NCI-H2029 treated with DMSO at 0.1 percent for 48 hours (cell line): ENCODE data around the gene PRMT7.
"Not testable (repeated sequence)": the region's sequence is repeated elsewhere in the genome, so short reads cannot be mapped to it uniquely, and the experiment has no call there.

Experiments
- DNase-seq: peaks from one replicate; lab custom pipeline; 2025; lab: John Stamatoyannopoulos, UW

Gene PRMT7

DNA sequence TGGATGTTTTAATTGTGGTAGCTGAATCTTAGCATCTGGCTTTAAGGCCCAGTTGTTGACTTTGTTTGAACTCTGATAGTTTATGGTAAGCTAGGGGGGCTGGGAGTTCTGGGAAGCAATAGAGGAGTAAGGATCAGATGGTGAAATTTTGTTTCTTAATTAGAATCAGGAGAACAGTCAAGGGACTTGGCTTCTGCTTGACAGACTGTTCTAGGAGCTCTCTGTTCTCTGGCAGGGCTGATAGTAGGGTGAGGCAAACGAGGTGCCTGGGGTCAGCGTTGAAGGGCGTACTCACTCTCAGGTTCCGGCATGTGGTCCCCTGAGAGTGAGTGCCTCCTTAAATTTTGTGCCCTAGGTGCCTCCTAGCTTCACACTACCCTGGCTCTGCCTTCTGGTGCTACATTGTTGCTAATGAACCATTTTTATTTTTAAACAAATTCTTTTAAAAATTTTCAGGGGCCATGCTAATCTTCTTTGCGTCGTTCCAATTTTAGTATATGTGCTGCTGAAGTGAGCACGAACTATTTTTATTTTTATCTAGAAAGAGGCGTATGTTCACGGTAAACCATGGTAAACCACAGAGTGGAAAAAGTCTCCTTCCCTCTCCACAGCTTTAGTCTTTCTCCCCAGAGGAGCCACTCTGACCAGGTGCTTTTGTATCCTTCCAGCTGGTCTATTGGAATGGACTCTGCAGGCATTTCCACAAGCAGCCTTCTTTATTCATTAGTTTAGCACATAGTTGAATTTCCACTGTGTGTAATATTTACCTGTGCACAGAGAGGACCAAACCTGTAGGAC lies 26.8 kb upstream of the PRMT7 start:
- no peak for DNase-seq

DNA sequence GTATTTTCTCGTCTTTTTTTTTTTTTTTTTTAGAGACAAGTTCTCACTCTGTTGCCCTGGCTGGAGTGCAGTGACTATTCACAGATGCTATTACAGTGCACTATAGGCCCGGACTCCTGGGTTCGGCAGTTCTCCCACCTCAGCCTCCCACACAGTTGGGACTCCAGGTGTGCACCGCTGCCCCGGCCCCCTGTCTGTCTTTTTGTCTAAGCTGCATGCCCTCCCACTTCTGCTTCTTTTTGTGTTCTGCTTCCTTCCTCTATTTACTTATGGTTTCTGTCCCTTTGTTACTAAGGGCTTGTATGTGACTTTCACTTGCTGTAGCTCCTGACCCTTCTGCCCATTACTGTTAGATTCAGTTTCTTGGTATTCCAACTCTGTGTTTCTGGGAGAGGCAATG lies 26.0 kb upstream of the PRMT7 start:
- DNase-seq, result no peak

DNA sequence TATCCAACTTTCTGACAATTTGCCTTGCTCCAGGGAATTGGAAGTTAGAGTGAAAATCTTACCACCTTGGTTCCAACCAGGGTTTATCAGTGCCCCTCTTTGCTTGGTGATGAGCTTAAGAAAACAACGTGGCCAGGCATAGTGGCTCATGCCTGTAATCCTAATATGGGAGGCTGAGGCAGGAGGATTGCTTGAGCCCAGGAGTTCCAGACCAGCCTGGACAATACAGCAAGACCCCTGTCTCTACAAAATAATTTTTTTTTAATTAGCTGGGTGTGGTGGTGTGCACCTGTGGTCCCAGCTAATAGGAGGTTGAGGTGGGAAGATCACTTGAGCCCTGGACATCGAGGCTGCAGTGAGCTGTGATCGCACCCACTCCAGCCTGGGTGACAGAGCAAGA lies 25.1 kb upstream of the PRMT7 start:
- no peak for DNase-seq

DNA sequence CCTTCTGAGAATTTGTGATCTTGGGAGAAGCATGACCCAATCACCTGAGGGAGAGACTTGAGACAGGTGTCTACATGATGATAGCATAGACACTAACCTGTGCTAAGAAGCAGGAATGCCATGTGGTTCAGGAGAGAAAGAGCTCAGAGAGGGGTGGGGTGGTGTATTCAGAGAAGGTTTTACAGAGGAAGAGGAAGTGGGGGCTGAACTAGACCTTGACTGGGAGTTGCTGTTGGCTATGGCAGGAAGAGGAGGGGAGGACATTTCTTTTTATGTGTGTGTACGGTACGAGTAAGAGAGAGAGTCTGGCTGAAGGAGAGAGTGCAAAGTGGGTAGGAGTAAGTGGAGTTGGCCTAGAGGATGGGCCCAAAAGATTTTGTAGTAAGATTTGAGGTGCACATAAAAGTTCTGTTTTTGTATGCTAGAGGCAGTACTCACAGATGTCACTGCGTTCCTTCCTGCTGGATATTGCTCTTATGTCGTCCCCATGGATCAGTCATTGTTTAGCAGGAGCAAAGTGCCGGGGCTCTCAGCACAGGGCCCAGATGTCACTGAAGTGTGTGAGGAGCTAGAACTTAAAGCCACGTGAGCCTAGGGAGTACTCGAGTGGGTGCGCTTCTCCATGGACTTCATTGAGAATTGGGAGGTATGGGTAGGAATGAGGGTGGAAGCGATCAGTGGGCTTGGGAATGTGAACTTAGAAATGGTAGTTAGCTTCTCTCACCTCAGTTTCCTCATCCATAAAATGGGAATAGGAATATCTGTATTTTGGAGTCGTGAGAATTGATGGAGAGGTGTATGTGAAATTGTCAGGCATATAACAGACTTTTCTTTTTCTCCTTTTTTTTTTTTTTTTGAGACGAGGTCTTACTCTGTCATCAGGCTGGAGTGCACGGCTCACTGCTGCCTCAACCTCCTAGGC lies 24.4 kb upstream of the PRMT7 start:
- no peak for DNase-seq

DNA sequence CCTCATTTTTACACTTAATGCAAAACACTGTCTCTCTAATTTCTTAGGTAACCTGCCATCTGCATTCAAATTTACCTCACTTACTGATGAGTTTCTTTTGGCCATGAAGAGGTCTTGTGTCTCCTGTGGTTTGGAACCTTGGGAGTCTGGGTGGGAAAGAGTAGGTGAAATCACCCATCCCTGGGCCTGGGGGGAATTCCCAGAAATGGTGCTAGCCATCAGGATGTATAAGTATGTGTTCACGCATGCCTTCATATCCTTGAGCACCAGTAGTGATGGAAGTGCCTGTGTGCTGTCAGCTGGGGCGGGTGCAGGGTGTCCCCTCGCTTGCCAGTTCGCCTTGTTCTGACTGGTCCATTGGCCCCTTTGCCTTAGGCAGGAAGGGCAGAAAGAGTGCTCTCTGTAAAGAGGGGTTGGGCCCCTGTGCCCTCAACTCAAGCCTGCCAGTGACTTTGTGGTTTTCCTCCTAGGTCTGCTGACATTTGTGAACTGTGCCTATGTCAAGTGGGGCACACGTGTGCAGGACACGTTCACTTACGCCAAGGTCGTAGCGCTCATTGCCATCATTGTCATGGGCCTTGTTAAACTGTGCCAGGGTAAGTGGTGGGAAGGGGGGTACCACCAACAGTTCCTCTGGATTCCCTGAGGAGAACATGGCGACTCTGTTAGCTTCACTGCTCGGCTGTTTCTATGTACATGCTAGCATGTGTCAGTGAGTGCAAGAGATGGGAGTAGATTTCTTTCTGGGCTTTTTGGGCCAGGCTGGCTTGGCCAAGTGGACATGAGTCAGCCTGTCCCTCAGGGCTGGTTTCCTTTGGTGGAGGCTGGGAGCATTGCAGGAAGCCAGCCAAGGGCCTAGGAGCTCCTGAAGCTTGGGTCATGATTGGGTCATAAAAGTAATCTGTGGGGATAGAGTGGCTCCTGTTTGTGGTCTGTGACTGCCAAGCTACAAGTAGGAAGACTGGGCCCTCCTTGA lies 23.3 kb upstream of the PRMT7 start:
- no peak for DNase-seq

DNA sequence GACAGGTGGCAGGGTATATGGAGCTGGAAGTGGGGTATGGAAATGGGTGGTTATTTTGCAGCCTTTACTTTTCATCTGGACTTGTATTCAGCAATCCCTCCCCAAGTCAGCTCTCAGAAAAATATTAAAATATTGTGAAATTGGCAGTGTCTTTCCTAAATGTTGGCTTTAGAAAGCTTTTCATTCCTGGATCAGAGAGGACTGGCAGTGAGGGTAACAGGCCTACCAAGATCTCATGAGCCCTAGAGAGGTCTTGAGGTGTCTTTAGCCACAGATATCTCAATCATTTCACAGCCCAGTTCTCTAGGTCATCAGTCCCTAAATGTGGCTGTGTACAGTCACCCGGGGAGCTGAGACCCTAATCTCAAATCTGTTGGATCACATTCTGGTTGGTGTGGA lies 22.6 kb upstream of the PRMT7 start:
- no peak for DNase-seq

DNA sequence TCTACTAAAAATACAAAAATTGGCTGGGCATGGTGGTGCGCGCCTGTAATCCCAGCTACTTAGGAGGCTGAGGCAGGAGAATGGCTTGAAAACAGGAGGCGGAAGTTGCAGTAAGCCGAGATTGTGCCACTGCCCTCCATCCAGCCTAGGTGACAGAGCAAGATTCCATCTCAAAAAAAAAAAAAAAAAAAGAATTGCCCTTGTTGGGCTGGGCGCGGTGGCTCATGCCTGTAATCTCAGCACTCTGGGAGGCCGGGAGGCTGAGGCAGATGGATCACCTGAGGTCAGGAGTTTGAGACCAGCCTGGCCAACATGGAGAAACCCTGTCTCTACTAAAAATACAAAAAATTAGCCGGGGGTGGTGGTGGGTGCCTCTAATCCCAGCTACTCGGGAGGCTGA lies 22.0 kb upstream of the PRMT7 start:
- not testable (repeated sequence) for DNase-seq

DNA sequence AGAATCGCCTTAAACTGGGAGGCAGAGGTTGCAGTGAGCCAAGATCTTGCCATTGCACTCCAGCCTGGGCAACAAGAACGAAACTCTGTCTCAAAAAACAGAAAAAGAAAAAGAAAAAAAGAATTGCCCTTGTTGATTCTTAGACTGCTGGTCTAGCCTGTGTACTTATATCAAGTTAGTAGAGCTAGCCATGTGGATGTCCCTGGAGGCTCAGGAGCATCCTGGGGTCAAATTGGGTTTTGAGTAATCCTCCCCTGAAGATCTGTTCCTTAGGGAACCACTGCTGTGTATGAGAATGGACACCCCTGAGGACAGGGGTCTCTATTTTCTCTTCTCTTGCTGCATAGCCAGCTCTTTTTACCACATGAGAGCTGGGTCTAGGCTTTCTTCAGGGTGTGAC lies 21.6 kb upstream of the PRMT7 start:
- no peak for DNase-seq

DNA sequence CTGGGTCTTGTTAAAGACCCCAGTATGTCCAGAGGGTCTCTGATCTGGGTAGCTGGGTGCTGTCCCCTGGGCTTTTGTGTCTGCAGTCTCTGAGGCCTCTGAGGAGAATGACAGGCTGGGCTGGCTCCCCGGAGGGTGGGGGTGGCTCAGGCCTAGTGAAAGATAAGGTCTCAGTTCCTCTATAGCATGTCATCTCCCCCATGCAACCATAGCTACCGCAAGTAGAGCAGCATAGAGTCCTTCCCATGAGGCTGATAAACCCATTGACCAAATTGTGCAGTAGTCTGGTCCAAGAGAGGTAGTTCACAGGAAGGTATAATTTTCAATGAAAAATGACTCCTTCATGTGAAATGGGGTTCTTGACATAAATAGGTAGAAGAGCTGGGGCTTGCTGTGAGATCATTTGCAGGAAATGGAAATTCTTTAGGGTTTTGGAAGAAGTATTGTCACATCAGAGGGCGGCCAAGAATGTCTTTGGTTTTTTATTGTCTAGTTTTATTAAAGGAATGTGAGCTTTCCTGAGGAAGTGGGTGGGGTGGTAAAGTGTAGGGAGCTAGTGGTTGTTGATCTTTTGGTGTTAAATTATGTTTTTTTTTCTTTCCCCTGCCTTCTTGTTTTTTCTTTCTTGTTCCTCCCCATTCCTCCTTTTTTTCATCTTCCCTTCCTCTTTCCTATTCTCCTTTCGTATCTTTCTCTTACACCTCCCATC lies 21.0 kb upstream of the PRMT7 start:
- no peak for DNase-seq

DNA sequence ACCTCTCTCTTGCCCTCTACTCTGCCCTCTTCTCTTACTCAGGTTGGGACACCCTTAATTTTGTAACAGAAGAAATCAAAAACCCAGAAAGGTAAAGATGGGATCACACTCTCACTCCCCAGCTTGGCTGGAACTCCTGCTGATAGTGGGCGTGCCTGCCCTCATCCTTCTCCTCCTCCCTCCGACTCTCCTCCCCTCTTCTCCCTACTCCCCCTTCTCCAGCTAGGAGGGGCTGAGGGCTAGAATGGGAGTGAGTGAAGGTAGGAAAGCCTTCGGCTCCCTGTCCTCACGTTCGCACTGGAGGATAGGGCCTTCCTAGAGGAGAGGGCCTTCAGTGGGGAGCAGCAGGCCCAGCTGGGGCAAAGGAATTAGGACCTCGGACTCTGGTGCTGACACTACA lies 20.4 kb upstream of the PRMT7 start:
- DNase-seq, result no peak

DNA sequence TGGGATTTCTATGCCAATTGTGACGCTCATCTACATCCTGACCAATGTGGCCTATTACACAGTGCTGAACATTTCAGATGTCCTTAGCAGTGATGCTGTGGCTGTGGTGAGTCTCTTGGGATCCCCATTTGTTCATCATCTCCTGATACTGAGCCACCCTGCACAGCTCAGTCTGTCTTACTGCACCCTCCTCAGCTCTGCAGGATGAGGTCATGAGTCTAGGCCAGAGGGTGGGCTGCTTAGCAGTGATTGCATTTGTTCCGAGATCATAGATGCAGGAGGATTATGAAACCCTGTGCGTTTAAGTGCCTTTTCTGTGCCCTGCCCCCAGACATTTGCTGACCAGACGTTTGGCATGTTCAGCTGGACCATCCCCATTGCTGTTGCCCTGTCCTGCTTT lies 19.6 kb upstream of the PRMT7 start:
- no peak for DNase-seq

DNA sequence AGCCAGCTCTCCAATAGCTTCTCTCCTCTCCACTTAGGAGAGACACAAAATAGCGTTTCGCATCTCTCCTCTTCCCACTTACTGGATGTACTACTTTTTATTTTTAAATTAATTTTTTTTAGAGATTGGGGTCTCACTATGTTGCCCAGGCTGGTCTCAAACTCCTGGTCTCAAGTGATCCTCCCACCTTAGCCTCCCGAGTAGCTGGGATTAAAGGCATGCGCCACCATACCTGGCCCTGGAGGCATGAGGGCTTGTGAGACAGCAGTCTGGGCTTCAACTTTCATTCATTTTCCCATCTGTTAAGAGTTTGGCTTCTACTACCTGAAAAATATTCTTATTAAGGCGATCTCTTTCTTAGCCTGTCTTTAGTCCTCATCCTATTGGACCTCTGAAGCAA lies 18.4 kb upstream of the PRMT7 start:
- no peak for DNase-seq

DNA sequence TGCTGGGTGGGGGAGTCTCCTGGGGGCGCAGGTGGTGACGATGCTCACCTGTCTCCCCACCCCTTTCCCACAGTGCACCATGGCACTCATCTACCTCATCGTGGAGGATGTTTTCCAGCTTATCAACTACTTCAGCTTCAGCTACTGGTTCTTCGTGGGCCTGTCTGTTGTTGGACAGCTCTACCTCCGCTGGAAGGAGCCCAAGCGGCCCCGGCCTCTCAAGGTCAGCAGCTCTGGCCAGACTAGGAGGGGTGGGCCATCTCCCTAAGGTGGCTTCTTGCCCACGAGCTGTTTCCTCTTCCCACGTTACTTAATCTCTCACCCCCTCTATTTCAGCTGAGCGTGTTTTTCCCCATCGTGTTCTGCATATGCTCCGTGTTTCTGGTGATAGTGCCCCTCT lies 14.5 kb upstream of the PRMT7 start:
- DNase-seq, result no peak

DNA sequence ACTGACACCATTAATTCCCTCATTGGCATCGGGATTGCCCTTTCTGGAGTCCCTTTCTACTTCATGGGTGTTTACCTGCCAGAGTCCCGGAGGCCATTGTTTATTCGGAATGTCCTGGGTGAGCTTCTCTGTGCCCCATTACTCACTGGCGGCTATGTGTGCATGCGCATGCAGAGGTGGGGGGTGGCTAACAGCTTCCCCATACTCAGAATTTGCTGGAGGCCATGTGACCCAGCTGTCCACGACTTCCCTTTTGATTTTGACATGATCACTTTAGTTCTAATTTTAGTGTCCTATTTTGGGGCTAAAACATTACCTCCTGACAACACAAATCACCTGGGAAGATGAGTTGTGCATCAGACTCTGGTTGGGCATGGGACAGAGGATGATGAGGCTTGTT lies 14.1 kb upstream of the PRMT7 start:
- DNase-seq, result no peak

DNA sequence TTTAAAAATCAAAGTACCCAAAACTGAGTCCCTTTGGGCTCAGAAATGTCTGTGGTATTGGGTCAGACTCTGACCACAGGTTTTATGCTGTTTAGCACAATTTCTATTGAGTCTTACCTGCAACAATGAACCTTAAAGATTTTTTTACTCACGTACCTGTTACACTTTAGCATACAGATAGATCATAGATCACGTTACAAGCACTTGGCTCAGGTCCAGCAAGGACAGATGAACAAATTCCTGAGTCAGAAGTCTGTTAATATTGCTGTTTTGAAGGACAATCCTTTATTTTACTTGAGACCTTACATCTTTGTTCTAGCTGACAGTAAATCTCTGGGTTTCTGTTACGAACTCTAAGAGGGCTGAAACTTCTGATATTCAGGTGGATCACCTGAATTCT lies 12.9 kb upstream of the PRMT7 start:
- no peak for DNase-seq

DNA sequence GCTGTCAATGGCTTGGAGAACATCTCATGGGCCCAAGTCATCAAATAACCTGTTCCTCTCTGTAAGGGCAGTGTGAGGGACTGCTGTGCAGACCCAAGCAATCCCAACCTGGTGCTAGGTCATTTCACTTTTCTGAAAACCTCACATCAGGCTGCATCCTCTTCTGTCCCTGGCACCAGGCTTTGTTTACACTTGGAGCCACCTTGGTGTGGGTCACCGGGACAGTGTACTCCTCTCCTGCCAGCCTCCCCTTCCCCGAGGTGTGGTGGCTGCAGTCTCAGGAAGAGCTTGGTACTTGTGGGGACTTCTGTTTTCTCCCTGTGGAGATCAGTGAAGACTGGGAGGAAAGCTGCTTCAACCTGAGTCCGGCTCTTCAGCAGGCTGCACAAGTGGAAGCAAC lies 12.5 kb upstream of the PRMT7 start:
- no peak for DNase-seq

DNA sequence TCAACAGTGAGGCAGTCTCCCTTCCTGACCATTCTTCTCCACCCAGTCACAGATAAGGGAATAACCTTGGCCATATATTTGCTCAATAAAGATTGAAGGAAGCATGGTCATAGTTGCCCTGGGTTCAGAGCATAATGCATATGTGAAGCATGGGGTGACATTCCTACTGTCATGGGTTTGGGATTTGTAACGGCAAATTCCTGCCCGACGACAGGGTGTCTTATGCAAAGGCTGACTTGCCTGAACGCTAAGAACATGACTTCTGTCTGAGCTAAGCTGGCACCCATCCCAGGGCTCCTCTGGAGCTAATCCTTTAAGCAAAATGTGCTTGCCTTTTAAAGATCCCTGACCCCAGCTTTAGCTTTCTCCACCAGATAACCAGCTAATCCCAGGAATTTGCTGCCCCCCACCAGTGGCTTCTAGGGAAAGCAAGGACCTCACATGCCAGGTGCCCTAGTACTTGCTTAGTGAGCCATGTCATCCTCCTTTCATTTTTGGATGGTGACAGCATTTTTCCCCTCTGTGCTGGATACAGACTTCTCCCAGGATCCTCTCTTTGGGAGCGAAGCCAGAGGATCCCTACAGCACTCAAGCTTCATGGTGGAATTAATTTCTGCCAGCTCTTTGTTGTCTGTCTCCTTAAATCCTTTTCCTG lies 11.8 kb upstream of the PRMT7 start:
- DNase-seq, result no peak

DNA sequence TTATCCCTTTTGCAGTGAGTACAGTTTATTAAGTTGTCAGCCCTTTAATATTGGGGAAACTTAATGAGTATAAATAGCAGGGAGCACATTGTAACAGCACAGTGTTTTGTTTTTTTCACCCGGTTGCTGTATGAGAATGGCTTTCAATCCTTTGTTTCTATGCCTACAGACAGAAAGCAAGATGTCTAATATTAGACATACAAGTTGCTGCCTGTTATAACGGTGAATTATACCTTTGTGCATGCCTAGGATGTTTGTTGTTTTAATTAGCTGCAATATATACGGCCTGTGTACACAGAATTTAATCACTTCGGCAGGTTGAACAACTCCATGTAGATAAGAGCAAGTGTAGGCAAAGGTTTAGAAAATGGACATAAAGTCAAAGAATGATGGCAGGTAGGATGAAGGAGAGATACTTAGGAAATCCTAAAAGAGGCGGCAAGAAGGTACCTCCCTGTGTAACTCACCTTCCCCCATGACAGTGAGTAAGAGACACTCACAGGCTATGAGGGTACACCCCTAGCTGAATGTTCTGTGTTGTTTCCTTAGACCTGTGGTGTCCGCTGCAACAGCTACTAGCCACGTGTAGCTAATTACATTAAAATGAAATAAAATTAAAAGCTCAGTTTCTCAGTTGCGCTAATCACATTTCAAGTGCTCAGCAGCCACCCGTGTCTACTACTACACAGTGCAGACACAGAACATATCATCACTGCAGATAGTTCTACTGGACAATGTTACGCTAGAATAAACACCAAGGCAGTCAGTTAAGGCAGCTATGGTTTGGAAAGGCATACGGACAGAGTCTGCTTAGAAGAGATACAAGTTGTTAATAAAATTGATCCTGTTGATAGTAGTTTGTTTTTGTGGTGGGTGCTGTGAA lies 11.0 kb upstream of the PRMT7 start:
- no peak for DNase-seq

DNA sequence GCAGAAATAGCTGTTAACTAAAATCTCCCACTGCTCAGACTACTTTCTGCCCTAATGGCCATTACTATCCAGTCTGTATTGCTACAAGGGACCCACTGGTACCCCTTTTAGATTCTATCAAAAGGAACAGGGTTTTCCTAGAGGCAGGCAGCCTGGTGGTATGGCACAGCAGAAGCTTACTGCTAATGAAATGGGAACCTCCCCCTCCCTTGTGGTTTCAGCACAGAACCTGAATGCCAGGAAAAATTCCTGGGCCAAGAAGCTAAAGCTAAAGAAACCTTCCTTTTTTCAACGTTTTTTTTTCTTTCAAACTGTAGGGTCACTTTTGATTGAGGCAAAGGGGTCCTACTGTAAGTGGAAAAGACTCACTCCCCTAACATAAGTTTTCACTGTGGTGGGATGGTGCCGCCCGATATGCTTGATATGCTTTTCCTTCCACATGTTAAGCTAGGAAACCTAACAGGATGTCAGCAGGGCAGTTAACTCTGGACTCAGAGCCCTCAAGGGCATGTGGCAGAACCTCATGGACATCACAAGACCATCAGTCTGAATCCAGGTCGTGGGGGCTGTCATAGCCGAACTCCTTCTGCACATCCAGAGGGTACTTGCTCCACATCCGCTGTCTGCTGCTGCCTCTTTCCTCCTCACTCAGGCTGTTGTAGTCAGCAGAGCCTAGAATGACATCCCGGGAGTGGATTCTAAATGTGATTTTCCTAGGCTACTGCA lies 9.9 kb upstream of the PRMT7 start:
- no peak for DNase-seq
